OCI-LY1 (cell line): ENCODE results near the gene TOR2A.

Experiments
- H2AFZ ChIP-seq: fragments of 200-600 bp; sonication (generic), shearing (Covaris generic); 2 replicates; pipeline ENCODE4 v1.6.0; 2014; ENCODE audit warnings: antibody characterized with exemption, mild to moderate bottlenecking, low read length
- H3F3A ChIP-seq: fragments of 200-600 bp; sonication (generic), shearing (Covaris generic); 2 replicates; pipeline ENCODE4 v1.6.0; 2014; ENCODE audit warnings: mild to moderate bottlenecking, antibody characterized with exemption, low read length, moderate library complexity; ENCODE audit not compliant: insufficient read depth
- H3K27ac ChIP-seq: fragments of 200-600 bp; sonication (generic); 2 replicates; pipeline ENCODE4 v1.5.1; 2014; ENCODE audit warnings: low read length, mixed run types, mild to moderate bottlenecking, low read depth; ENCODE audit not compliant: poor library complexity, severe bottlenecking
- H3K27me3 ChIP-seq: fragments of 200-600 bp; sonication (generic); 2 replicates; pipeline ENCODE4 v1.6.0; 2014; ENCODE audit warnings: antibody characterized with exemption, mild to moderate bottlenecking, low read length, moderate library complexity; ENCODE audit not compliant: insufficient read depth
- H3K36me3 ChIP-seq: fragments of 200-600 bp; sonication (generic); 2 replicates; pipeline ENCODE4 v1.6.1; 2014; ENCODE audit warnings: mild to moderate bottlenecking, antibody characterized with exemption, low read length, moderate library complexity, mixed read lengths; ENCODE audit not compliant: insufficient read depth
- H3K4me1 ChIP-seq: fragments of 200-600 bp; sonication (generic); 2 replicates; pipeline ENCODE4 v1.5.1; 2014; ENCODE audit warnings: mild to moderate bottlenecking, low read length, moderate library complexity; ENCODE audit not compliant: insufficient read depth, severe bottlenecking
- H3K4me2 ChIP-seq: fragments of 200-600 bp; sonication (generic), shearing (Covaris generic); 2 replicates; pipeline ENCODE4 v1.6.1; 2014; ENCODE audit warnings: low read length
- H3K4me3 ChIP-seq: fragments of 200-600 bp; sonication (generic); 2 replicates; pipeline ENCODE4 v1.5.1; 2014; ENCODE audit warnings: low read length, low read depth, mild to moderate bottlenecking, mixed read lengths; ENCODE audit not compliant: poor library complexity, severe bottlenecking
- H3K79me2 ChIP-seq: fragments of 200-600 bp; shearing (Covaris generic); 2 replicates; pipeline ENCODE4 v1.6.1; 2016; ENCODE audit warnings: mixed run types, low read length, mixed read lengths; ENCODE audit not compliant: insufficient read depth
- H3K9ac ChIP-seq: fragments of 200-600 bp; sonication (generic), shearing (Covaris generic); 2 replicates; pipeline ENCODE4 v1.6.1; 2014; ENCODE audit warnings: mild to moderate bottlenecking, low read length, mixed read lengths
- H3K9me2 ChIP-seq: fragments of 200-600 bp; sonication (generic), shearing (Covaris generic); 2 replicates; pipeline ENCODE4 v1.6.1; 2014; ENCODE audit warnings: low read depth, mild to moderate bottlenecking, low read length, mixed read lengths
- H3K9me3 ChIP-seq: fragments of 200-600 bp; shearing (Covaris generic); 2 replicates; pipeline ENCODE4 v1.6.1; 2014; ENCODE audit warnings: low read length, mixed read lengths
- H4K20me1 ChIP-seq: fragments of 200-600 bp; sonication (generic), shearing (Covaris generic); 2 replicates; pipeline ENCODE4 v1.6.0; 2016; ENCODE audit warnings: mild to moderate bottlenecking, low read length; ENCODE audit not compliant: insufficient read depth
- CTCF ChIP-seq: fragments of 200-600 bp; sonication (generic), shearing (Covaris generic); IDR thresholded peaks from 2 replicates; pipeline ENCODE4 v1.5.1; 2017; ENCODE audit warnings: mild to moderate bottlenecking, antibody characterized with exemption, low read length, moderate library complexity, mixed read lengths
- EZH2 ChIP-seq: fragments of 200-600 bp; sonication (generic), shearing (Covaris generic); IDR thresholded peaks from 2 replicates; pipeline ENCODE4 v1.8.0; 2017; ENCODE audit warnings: borderline replicate concordance, mixed run types, mild to moderate bottlenecking, antibody characterized with exemption, low read length, moderate library complexity, mixed read lengths

TOR2A gene

GRCh38 chr9:127700594-127701255, 34.4 kb downstream of the TOR2A start:
- no peaks in the 10 kb centered on the region for H3K79me2 ChIP-seq
- H3K4me3 ChIP-seq = no peak overlapping the region
- no peaks in the 10 kb centered on the region for H3K36me3 ChIP-seq

GRCh38 chr9:127700140-127700539, 35.0 kb downstream of the TOR2A start:
- Histone ChIP-seq H3K79me2 (no peaks in the 10 kb centered on the region), H3K9ac (no peak overlapping the region), H3K9me2 (no peaks in the 10 kb centered on the region), H4K20me1 (no peaks in the 10 kb centered on the region), H2AFZ (no peak overlapping the region), H3F3A (no peaks in the 10 kb centered on the region; the same call in 1 of the 2 replicates), H3K27ac (no peak overlapping the region), H3K4me1 (peaks cover 10% of the 10 kb centered on the region), H3K36me3 (no peaks in the 10 kb centered on the region), H3K4me2 (no peak overlapping the region), H3K27me3 (0 out of 2 replicates have a peak, but pooled peaks cover 2% of the 10 kb centered on the region), H3K4me3 (no peak overlapping the region), H3K9me3 (no peaks in the 10 kb centered on the region)
- TF ChIP-seq EZH2 (no peak), CTCF (no peak)

More at GRCh38 chr9:127700594-127701255, 34.4 kb downstream of the TOR2A start:
- no peaks in the 10 kb centered on the region; the same call in 1 of the 2 replicates for H3F3A ChIP-seq
- H3K27me3 ChIP-seq = 0 out of 2 replicates have a peak, but pooled peaks cover 4% of the 10 kb centered on the region
- no peak overlapping the region for H3K4me2 ChIP-seq
- TF ChIP-seq CTCF (no peak), EZH2 (no peak)
- H3K9ac ChIP-seq = no peak overlapping the region
- H3K4me1 ChIP-seq = peaks cover 10% of the 10 kb centered on the region
- no peak overlapping the region for H3K27ac ChIP-seq
- no peaks in the 10 kb centered on the region for H4K20me1 ChIP-seq
- no peak overlapping the region for H2AFZ ChIP-seq
- no peaks in the 10 kb centered on the region for H3K9me2 ChIP-seq
- no peaks in the 10 kb centered on the region for H3K9me3 ChIP-seq

DNA sequence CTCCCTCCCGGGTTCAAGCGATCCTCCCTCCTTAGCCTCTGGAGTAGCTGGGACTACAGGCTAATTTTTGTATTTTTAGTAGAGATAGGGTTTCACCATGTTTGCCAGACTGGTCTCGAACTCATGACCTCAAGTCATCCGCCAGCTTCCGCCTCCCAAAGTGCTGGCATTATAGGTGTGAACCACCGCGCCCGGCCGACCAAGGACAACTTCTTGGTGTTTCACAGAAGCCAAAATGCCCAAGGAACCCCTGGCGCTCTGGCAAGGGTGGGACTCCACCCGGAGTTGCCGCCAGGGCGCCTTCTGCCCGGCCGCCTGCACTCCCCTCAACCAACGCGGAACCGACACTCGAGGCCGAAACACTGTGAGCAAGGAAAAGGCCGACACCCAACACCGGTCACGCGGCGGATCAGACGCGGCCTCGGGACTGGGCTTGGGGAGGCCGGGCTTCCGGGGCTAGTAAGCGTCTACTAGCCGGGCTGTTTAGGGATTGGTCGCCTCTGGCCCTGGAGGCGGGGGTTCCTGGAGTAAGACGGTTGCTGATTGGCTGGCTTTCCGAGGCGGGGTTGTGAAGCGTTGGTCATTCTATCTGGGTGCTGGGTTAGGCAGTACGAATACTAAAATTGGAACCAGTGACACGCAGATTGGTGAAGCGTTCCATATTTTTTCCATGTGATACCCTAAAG, 36.0 kb downstream of the TOR2A start:
- peaks cover 10% of the 10 kb centered on the region for H3K4me1 ChIP-seq
- H3K9me2 ChIP-seq = no peaks in the 10 kb centered on the region
- peak overlapping the region; percentile 53 for H3K4me3 ChIP-seq
- no peaks in the 10 kb centered on the region; the same call in 1 of the 2 replicates for H3F3A ChIP-seq
- H3K4me2 ChIP-seq = peak overlapping the region; percentile 59
- no peaks in the 10 kb centered on the region for H4K20me1 ChIP-seq
- no peaks in the 10 kb centered on the region for H3K36me3 ChIP-seq
- no peaks in the 10 kb centered on the region for H3K79me2 ChIP-seq
- H3K9ac ChIP-seq = peak overlapping the region; percentile 28; the same call in 1 of the 2 replicates
- no peaks in the 10 kb centered on the region for H3K9me3 ChIP-seq
- TF ChIP-seq EZH2 = no peak
- TF ChIP-seq CTCF = no peak
- no peaks in the 10 kb centered on the region; the same call in 1 of the 2 replicates for H3K27me3 ChIP-seq
- no peak overlapping the region for H3K27ac ChIP-seq
- peak overlapping the region; percentile 52; the same call in 1 of the 2 replicates for H2AFZ ChIP-seq
